RPMI8226 (cell line): Measurements from ENCODE around the gene TRPM4.
A peak's percentile ranks its signal among the peaks of the same experiment; 100 is the strongest.
"Not testable (repeated sequence)": the region's sequence is repeated elsewhere in the genome, so short reads cannot be mapped to it uniquely, and the experiment has no call there.

Source experiments
- DNase-seq: peaks from one replicate; pipeline ENCODE4 v3.0.0-alpha.2; 2015

TRPM4 gene

GRCh38 chr19:49152119-49152550, 5.5 kb upstream of the TRPM4 start:
- no peak for DNase-seq

GRCh38 chr19:49153167-49153809, 4.3 kb upstream of the TRPM4 start:
- no peak for DNase-seq

GRCh38 chr19:49154279-49154678, 3.3 kb upstream of the TRPM4 start:
- no peak for DNase-seq

- DNase-seq = no peak
Observed at GRCh38 chr19:49155005-49155819, 2.4 kb upstream of the TRPM4 start, which contains the start of gene HRC. Gene HRC, minus strand, starts transcription at chr19:49155396. Its CDS starts 159 bp downstream, at chr19:49155237.

- DNase-seq = no peak
Observed at GRCh38 chr19:49155820-49156346, 1.7 kb upstream of the TRPM4 start.

GRCh38 chr19:49160450-49161189, 3.0 kb downstream of the TRPM4 start:
- no peak for DNase-seq

GRCh38 chr19:49161987-49162386, 4.4 kb downstream of the TRPM4 start:
- DNase-seq = no peak

- no peak for DNase-seq
Observed at GRCh38 chr19:49165111-49165750, 7.6 kb downstream of the TRPM4 start.

- no peak for DNase-seq
Observed at GRCh38 chr19:49165865-49166301, 8.3 kb downstream of the TRPM4 start.

- DNase-seq = no peak
Observed at GRCh38 chr19:49167857-49168409, 10.3 kb downstream of the TRPM4 start.

- DNase-seq = no peak
Observed at GRCh38 chr19:49168421-49168820, 10.8 kb downstream of the TRPM4 start.

- DNase-seq = no peak
Observed at GRCh38 chr19:49173198-49173597, 15.6 kb downstream of the TRPM4 start.

GRCh38 chr19:49180659-49181058, 23.1 kb downstream of the TRPM4 start:
- no peak for DNase-seq

GRCh38 chr19:49182010-49182847, 24.6 kb downstream of the TRPM4 start:
- not testable (repeated sequence) for DNase-seq

GRCh38 chr19:49182848-49183375, 25.3 kb downstream of the TRPM4 start:
- DNase-seq = no peak

- peak; percentile 18 for DNase-seq
Observed at GRCh38 chr19:49186108-49186507, 28.5 kb downstream of the TRPM4 start.

- no peak for DNase-seq
Observed at GRCh38 chr19:49188626-49189200, 31.1 kb downstream of the TRPM4 start.

- no peak for DNase-seq
Observed at GRCh38 chr19:49189259-49189658, 31.7 kb downstream of the TRPM4 start.

- no peak for DNase-seq
Observed at GRCh38 chr19:49190781-49191180, 33.2 kb downstream of the TRPM4 start.

GRCh38 chr19:49193822-49194394, 36.3 kb downstream of the TRPM4 start:
- no peak for DNase-seq
